NCI-H1930 (cell line): ENCODE data around the gene C6orf118.

Experiments
- DNase-seq, 2 experiments: peaks; one replicate each; lab custom pipeline; 2025; lab: John Stamatoyannopoulos, UW

The C6orf118 gene

GRCh38 chr6:165244524-165245247 is 64.7 kb downstream of the C6orf118 start:
- no peak for DNase-seq

DNA sequence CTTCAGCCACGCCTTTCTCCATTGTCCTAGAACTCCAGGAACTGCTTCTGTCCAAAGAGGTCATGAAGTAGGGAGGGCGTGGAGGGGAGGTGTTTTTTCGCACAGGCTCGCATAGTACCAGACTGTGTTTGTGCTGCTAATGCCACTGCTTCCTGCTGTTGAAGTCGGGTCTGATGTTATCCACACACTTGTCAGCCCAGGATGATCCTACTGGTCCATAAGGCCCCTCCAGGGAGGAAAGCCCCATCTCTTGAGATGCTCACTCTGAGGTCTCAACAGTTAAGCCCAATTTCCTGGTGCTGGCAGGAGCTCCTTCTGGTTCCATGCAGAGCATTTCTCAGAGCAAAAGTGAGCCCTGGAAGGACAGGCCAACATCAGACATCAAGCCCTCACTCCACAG is 65.6 kb downstream of the C6orf118 start:
- DNase-seq: no peak

DNA sequence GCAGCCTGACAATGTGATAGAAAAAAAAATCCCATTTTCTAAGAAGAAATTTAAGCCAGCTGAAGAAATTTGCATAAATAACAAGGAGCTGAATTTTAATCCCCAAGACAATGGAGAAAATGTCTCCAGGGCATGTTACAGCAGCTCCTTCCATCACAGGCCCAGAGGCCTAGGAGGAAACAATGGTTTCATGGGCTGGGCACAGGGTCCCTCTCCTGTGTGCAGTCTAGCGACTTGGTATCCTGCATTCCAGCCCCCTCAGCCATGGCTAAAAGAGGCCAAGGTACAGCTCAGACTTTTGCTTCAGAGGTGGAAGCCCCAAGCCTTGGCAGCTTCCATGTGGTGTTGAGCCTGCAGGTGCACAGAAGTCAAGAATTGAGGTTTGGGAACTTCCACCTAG is 73.1 kb downstream of the C6orf118 start:
- no peak for DNase-seq

- DNase-seq: no peak
Measured at GRCh38 chr6:165232731-165233488, 76.5 kb downstream of the C6orf118 start.

GRCh38 chr6:165231581-165232561 is 77.5 kb downstream of the C6orf118 start:
- no peak for DNase-seq

- no peak for DNase-seq
Measured at GRCh38 chr6:165231177-165231576, 78.2 kb downstream of the C6orf118 start.
